Bronchus fibroblast of lung (primary cell): Measurements from ENCODE around the gene CASTOR1. TPM values are rescaled to one million over a fixed set of nuclear protein-coding genes. Genes with fewer than 3 reads are reported as not detected.

Experiments used
- total RNA-seq: library from RNA; depleted of rRNA; stranded (reverse); fragments of >200 nt; gene quantifications from 2 replicates; pipeline ENCODE4 v1.2.3, GENCODE V29; 2015

Gene CASTOR1
- 5.4 and 12.6 TPM in 2 replicates for total RNA-seq

GRCh38 chr22:30289141-30289979, at the start of gene CASTOR1:
TSS of gene CASTOR1 (minus strand) at chr22:30289505. CDS start at chr22:30289497, 8 bp downstream.

DNA sequence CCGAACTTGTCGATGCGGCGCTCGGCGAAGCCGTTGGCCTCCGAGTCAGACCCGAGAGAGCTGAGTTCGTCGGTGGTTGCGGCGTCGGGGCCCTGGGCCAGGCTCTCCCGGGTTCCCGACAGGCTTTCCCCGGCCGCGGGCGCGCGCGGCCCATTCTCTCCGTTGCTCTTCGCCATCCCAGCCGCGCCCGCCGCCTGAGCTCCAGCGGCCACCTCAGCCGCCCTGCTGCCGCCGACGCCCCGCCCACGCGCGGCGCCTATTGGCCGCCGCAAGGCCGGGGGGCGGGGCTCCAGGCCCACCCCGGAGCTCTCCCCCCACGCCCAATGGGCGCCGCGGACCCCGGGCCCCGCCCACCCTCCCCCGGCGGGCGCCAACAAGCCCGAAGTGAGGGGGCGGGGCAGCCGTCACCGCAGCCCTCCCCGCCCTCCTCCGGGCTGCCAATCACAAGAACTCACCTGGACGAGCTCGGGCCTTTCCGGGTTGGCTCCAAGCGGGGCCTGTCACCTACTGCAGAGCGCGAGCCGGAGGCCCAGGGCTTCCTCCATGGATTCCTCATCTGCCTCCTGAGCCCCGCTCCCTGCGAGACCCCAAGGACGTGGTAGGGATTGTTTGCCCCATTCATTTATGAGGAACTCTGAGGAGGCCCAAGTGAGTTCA, 37.5 kb upstream of the CASTOR1 start, which contains the start of gene TBC1D10A:
Gene TBC1D10A, minus strand, starts transcription at position 236 of the 657 bp plus-strand sequence. Its CDS starts 60 bp downstream, at position 176.

DNA sequence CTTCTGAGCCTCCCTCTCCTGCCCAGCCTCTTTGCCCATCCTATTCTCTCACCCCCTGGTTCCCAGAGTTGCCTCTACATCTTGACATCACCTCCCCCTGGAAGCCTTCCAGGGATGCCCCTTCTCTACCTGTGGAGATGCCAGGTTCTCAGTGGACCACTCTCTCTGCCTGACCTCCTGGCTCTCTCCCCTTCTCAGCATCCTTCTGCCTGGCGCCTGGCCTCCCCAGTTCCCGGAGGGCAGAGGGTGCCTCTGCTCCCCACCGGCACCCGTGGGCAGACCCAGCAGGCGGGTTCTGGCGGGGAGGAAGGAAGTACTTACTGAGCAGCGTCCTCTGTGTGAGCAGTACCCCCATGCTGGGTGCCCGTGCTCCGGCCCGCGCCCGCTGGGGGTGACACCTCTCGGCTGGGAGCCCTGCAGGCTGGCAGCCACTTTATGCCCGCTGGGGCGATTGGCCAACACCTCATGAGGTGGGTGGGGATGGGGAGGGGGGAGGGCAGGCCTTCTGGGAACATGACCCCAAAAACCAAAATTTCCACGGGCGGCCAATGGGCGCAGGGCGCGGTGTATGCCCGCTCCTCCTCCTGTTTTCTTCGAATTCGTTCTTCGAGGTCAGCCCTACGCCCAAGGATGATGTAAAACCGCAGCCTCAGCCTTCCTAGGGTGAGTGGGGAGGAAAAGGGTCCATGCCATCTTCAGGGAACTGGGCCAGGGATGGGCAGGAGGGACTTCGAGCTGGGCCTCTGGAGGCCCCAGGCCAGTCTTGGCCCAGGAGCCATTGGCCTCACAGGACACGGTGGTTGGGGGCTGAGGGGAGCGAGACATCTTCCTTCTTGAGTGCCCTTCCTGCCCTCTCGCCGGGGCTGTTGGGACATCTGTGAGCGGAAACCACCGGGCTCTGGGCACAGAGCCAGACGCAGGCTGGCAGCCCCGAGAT, 22.6 kb downstream of the CASTOR1 start, which contains the start of gene OSM:
Gene OSM, minus strand, starts transcription at position 407 of the 937 bp plus-strand sequence. Its CDS starts 52 bp downstream, at position 355.

GRCh38 chr22:30245985-30246813, 43.1 kb downstream of the CASTOR1 start, which contains the start of gene LIF:
TSS of gene LIF (minus strand) at chr22:30246759. CDS start at chr22:30246695, 64 bp downstream.

Other genes with a start within 250 kb of the CASTOR1 start
- gene HORMAD2, start 209.0 kb downstream of the CASTOR1 start, total RNA-seq: not detected in 2 replicates
- 2.4 and 2.9 TPM in 2 replicates for gene LIF, start 42.7 kb downstream of the CASTOR1 start, total RNA-seq
- not detected in 2 replicates for gene OSM, start 22.7 kb downstream of the CASTOR1 start, total RNA-seq
- gene TBC1D10A, start 37.4 kb upstream of the CASTOR1 start, total RNA-seq: 18.7 and 19.3 TPM in 2 replicates
- gene SF3A1, start 67.4 kb upstream of the CASTOR1 start, total RNA-seq: 46.1 and 64.5 TPM in 2 replicates
- 3.4 and 4.6 TPM in 2 replicates for gene CCDC157, start 67.5 kb upstream of the CASTOR1 start, total RNA-seq
- 16.6 and 18.8 TPM in 2 replicates for gene RNF215, start 97.9 kb upstream of the CASTOR1 start, total RNA-seq
- gene SEC14L2, start 107.5 kb upstream of the CASTOR1 start, total RNA-seq: 16.4 and 21.4 TPM in 2 replicates
- 27.1 and 27.5 TPM in 2 replicates for gene MTFP1, start 136.3 kb upstream of the CASTOR1 start, total RNA-seq
- not detected in 2 replicates for gene SEC14L3, start 182.5 kb upstream of the CASTOR1 start, total RNA-seq
- 0.17 TPM in 1 of 2 replicates, not detected in the other for gene SEC14L4, start 216.2 kb upstream of the CASTOR1 start, total RNA-seq